Retina (tissue), 1 donor: ENCODE results near the gene SH2D5.
"Not testable (repeated sequence)": the region's sequence is repeated elsewhere in the genome, so short reads cannot be mapped to it uniquely, and the experiment has no call there.

ENCODE experiments used
- DNase-seq: peaks from one replicate; pipeline ENCODE4 v3.0.0-alpha.2; 2016

SH2D5 gene

DNA sequence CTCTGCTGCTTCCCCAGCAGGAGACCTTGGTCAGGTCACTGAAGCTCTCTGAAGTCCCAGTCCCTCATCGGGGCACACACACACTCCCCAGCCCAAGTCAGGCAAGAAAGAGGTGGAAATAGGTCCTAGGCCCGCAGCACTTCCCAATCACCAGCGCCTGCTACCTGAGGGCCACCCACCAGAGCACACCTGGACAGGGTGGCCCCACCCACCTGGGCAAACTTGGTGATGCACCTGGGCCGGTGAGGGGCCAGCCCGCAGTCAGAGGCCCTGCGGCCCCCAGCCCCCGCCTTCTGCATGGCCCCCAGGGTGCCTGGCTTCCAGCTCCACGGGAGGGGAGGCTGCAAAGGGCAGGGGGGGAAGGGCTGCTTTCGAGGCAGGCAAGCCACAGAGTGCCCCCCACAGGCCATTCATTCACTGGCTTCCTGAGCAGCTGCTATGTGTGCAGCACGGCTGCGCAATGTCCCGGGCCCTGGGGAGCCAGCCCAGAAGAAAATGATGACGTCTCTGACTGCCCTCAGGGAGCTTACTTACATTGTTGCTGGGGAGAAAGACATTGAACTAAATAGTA, 4.7 kb downstream of the SH2D5 start:
- DNase-seq = no peak

DNA sequence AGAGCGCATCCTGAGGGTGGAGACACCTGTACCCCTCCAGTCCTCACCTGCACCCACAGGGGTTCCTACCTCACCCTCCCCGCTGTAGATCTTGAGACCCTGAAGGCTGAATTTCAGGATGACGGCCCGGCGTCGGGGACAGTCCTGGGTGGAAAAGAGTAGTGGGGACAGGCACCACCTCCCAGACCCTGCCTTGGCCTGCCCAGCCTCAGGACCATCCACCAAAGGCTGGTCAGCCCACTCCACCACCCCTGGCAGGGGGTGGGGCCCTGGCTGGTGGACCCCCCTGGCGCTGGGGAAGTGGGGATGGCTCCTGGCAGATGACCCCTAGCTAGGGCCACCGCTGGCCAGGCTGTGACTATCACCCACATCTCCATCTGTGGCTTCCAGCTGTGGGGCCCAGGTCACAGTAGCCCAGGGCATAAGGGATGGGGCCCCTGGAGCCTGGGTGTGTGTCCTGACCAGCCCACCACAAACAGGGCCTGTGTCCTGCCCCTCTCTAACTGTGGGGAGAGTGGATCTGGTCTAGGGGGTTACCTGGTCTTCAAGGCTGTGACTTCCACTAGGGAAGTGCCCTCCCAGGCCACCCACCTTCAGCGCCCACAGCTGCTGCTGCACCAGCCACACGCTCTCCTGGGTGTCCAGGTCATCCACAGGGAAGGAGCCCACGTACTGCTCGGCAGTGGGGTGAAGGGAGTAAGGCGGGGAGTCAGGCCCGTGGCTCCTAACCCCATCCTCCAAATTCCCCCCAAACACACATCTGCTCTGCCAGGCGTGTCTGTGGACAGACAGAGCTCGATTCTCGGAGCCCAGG, 5.4 kb downstream of the SH2D5 start:
- no peak for DNase-seq

DNA sequence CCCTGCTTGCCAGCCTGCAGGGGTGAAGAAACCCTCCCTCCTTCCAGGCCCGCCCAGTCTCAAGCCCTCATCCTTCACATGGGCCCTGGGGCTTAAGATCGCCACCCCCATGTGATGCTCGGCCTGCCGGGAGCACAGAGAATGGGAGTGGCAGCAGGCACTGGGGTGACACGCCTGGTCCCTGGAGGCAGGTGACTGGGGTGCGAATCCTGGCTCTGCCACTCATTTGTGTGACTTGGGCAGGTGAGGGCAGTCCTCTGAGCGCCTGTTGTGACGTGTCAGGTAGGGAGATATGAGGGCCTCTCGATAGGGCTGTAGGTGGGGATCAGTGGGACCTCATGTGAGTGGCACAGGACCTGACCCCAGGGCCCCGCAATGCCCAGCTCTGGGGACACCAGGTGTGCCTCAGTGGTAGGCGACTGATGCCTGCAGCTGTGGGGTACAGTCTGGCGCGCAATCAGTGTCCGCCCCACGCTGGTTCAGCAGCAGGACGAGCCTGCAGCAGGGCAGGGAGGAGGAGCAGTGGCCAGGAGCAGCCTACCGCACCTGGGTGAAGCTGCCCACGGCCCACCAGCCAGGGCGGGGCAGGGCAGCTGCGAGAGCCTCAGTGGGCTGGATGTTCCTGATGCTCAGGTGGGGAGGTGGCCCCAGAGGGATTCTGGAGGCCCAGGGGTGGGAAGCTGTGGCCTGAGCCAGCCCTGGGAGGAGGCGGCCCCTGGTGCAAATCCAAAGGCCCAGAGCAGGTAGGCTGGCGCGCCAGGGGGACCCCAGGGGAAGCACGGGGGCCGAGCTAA, 6.2 kb downstream of the SH2D5 start:
- no peak for DNase-seq

DNA sequence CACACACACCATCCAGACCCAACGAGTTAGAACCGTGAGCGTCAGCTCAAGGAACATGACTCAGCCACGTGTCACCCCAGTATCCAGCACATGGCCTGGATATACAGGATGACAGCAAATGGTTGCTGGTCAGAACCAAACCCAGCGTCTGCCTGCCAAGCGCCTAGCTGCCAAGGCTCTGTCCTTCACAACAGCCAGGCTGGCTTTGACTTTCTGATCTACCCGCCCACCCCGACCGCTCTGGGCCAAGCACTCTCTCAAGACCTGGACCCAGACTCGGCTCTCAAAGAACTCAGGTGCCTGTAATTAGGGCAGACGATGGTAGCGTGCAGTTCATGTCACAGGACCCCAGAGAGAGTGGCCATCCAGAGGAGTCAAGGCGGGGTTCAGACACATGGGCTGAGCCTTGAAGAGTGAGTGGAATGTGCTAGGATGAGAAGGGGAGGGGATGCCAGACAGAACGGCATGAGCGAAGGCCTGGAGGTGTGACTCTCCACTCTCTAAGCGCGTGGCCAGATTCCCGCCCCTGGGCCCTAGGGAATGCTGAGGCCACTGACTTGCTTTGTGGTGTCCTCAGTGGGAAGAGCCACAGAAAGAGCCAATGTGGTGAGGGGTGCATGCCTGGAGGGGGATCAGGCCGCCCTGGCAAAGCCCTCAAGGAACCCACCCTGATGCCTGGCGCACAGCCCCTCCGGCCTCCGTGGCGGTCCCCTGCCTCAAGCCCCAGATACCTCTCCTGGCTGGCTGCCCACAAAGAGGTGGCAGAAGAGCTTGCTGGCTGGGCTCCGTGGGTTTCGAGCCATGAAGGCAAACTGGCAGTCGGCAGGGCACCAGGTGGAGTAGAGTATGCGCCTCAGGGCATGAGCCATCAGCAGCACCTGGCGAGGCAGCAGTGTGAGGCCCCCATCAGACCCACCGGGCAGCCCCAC, 7.0 kb downstream of the SH2D5 start:
- no peak for DNase-seq

DNA sequence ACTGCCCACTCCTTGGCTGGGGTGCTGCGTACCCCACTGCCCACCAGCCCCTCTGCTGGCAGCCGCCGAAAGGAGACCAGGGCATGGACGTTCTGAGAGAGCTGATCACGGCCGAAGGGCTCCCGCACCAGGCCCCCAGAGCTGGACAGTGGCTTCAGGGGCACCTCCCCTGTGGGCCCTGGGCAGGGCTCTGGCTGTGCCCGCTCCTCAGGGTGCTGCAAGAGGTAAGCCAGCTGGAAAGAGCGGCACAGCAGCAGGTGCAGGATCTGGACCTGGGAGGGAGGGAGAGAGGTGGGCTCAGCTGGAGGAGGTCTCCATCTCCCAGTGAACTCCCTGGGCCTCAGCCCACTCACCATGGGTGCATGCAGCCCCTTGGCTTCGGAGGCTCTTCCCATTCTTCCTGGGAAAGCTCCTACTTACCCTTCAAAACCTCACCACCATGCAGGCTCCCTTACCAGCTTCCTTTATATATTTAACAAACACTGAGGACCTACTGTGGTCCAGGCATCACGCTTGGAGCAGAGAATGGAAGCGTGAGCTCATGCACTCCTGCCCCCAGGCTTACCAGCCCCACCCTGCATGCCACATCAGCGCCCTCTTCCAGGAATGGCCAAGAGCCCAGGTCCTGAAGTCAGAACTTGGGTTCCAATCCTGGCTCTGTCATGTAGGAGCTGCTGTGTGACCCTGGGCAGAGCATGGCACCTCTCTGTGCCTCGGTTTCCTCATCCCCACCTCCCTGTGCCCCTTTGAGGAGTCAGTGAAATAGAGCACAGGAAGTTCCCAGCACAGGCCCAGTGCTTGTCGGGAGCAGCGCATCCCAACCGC, 7.9 kb downstream of the SH2D5 start:
- no peak for DNase-seq

DNA sequence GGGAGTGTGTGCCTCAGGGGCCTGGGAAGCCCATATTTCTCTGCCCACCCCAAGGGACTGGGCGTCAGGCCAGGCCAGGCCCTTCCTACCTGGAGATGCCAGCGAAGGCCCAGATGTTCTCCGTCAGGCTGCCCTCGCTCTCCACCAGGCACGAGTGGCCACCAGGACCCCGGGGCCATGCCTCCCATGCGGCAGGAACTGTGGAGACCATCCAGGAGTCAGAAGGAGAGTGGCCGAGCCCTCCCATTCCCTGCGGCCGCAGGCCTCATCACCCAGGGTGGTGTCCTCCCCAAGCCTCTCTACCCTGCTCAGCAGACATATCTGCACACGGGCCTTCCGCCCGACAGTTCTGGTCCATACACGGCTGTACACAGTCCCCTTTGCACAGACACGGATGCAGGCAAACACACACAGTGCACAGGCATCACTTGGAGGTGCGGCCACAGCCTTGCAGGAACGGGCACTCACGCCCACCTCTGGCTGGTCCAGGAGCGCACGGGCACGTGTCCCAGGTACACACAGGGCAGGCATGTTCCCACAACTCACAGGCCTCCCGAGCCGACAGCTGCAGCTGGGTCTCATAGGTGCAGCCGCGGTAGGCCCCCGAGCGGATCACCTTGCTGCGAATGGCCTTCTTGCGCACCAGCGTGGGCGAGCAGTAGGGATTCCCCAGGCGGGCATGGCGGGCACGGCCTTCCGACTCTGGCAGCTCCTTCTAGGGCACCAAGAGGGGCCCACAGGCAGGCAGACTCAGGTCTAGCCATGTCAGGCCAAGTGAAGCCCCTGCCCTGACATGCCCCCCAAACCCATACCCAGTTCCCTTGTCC, 8.8 kb downstream of the SH2D5 start:
- no peak for DNase-seq

DNA sequence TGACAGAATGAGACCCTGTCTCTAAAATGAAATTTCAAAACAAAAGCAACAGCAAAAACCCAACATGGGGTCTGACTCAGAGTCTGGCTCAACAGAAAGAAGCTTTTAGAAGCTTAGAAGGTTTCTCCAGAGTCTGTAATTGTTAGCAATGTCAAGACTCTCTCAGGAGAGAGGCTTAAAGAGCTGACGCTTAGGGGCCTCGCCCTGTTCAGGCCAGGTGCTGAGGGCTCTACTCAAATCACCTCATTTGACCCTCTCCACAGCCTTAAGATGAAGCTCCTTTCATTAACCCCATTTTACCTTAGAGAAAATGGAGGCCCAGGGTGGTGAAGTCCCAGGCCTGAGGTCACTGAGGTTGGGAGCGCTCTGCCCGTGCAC, 9.4 kb downstream of the SH2D5 start:
- DNase-seq = no peak

DNA sequence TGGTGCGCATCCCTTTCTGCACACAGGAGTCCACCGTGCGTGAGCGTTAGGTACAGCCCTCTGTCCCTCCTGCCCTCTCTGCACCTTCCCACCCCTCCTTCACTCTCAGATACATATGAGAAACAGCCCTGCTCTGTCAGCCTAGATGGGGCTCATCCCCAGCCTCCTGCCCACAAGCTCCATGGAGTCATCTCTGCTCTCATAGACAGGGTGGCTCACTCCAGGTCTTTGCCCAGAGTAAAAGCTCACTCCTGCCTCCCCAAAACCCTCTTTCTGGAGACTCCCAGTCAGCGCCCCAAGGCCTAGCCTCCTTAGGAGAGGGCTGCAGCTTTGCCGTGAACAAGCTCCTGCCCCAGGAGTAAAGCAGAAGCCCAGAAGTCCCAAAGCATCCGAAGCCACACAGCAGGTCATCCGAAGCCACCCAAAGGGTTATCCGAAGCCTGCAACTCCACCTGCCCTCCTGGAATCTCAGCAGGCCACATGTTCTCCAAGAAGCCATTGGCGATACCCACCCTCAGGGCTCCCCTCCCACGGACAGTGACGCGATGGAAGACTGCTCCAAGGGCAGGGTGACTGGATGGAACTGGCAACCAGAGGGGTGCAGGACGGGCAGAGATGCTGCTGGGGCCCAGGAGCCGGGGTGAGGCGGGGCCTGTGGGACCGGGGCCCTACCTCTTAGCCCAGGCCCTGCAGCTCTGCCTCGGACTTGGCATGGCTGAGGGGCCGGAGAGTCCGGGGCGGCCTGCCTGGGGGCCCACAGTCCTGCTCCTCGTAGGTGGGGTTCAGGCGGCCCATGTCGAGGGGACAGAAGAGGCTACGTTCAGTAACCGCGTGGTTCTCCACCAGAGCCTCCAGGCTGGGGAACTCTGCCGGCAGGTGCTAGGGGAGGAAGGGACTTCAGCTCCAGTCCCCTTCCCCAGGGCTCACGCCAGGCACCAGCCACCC, 11.1 kb downstream of the SH2D5 start:
- DNase-seq = no peak

DNA sequence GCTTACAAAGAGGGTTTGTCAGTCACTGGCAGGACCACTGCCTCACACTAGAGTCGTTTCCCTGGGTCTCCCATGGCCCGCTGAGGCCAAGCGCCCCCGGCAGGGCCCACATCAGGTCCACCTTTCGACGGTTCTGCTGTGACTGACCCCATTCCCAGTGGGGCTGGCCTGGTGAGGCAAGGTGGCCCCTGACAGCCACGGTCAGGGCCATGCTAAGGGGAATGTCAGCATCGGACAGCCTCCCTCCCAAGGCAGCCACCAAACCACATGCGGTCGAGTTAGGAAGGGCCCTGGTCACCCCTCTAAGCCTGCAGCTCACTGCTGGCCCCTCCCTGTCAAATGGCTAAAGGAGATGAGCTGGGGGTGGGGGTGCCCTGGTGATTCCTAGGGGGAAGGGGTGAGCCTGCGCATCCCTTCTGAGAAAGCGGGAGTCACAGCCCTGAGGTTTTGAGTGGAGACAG, 11.8 kb downstream of the SH2D5 start:
- no peak for DNase-seq

DNA sequence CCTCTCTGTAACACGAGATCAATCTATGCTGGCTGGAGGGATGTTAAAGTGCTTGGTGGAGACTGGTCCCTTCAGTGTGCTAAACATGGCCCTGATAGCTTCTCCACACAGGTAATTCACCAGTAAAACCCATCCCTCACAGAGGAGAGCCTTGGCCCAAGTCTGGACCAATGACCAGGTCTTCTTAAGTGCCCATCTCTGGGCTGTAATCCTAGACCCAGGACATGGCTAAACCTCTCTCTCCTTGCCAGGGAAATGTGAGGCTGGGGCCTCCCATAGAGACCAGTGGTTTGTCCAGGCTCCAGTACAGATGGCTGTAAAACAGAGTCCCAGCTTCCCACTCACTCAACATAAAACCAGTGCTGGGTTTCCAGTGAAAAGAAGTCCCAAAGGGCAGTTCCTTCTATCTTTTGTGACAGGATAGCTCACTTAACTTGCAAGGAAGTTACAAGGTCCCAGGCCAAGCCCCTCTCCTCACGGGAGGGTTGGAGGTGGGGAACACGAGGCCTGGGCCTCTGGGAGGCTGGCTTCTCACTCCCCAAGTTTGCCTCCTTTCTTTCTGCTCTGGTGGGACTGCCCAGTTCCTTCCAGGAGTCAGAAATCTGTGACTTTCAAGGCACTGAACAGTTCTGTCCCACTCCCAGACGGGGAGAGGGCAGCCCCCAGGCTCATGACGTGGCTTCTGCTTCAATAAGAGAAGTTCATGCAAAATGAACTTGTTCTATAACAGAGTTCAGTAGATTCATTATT, 12.5 kb downstream of the SH2D5 start:
- no peak for DNase-seq

DNA sequence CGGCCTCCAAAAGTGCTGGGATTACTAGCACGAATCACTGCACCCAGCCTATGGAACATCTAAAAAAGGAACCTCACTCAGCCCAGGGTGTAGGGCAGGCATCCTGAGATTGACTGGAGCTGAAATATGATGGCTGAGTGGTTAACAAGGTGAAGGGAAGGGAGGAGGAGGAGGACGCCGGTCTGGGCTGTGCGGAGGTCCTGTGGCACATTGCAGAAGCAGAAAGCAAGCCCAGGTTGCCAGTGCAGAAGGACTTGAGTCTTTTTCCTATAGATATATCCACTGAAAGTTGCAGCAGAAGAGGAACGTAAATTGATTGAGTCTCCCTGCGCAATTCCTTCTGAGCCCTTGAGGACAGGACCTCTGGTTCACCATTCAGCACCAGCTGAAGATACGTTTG, 13.2 kb downstream of the SH2D5 start:
- DNase-seq = no peak

DNA sequence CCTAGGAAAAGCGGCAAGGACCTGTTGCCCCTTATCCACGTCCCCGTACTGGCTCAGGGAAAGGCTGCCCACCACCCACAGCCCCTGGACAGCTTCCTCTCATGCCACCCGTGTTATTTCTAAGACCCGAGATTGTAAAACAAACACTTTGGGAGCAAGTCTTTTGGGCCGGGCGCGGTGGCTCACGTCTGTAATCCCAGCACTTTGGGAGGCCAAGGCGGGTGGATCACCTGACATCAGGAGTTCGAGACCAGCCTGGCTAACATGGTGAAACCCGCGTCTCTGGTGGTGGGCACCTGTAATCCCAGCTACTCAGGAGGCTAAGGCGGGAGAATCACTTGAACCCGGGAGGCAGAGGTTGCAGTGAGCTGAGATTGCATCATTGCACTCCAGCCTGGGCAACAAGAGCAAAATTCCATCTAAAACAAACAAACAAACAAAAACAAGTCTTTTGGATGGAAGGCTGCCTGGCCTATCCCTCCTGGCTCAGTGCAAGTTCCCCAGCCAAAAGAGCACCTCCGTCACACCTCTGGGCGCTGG, 14.1 kb downstream of the SH2D5 start:
- not testable (repeated sequence) for DNase-seq

DNA sequence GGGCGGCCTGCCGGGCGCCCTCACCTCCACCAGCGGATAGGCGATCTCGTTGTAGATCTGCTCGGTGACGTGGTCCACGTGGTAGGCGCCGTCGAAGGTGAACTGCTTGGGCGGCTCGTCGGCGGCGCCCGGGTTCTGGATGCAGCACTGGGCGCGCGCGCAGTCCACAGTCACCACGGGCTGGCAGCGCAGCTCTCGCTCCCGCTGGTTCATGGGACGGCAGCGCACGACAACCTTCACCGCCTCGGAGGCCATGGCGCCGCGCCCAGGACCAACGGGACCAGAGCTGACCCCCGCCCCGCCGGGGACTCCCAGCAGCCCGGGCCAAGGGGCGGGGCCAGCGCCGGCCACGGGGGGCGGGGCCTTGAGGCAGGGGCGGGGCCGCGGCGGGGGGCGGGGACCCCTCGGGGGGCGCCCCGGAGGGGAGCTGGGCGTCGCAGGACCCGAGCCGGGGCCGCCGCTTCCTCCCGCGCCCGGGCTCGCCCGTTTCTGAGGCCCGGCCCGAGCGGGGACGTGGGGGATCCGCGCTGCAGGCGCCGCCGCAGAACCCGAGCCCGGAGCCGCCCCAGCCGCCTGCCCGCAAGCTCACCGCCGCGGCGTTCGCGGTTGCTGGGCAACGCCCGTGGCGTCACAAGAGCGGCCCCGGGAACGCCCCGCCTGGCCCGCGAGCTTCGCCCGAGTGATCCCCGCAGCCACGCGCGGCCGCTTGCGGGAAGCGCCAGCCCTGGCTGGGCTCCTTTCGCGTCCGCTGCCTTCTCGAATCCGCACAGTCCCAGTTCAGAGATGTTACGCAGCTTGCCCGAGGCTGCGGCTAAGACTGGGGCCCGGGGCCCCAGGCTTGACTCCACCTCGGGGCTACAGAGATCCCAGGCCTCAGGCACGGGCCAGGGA, 14.8 kb downstream of the SH2D5 start, which contains the start of gene KIF17:
Gene KIF17 (minus strand): TSS at position 556 of the 891 bp plus-strand sequence. CDS start 301 bp downstream, at position 255.
- peak; percentile 85 for DNase-seq

DNA sequence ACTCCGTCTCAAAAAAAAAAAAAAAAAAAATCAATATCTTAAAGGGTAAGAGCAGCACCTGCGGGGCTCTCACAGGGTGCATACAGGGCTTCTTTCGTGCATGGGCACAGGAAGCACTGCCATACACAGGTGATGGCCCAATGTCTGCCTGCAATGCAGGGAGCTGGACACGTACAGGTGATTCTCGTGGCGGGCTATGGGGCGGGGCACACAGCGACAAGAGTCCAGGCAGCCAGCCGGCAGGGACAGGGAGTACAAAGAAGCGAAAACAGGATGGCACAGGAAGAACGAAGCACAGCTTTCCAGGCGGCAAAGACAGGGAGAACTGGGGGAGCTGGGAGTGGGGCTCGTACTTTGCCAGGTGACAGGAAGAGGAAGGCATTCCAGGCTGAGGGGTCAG, 16.3 kb downstream of the SH2D5 start:
- no peak for DNase-seq

DNA sequence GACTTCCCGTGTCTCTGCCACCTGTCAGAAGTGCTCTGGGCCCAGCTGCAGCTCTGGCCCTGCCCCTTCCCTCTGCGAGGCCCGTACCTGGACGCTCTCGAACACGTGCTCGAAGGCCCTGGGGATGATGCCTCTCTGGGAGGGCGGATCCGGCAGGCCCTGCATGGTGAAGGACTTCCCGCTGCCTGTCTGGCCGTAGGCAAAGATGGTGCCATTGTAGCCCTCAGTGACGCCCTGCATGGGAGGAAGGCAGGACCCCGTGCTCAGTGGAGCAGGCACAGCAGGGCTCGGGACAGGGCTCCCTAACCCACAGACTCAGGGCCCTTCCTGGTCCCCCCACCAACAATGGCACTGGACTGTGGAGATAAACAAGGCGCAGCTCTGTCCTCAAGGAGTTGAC, 17.1 kb downstream of the SH2D5 start:
- no peak for DNase-seq

DNA sequence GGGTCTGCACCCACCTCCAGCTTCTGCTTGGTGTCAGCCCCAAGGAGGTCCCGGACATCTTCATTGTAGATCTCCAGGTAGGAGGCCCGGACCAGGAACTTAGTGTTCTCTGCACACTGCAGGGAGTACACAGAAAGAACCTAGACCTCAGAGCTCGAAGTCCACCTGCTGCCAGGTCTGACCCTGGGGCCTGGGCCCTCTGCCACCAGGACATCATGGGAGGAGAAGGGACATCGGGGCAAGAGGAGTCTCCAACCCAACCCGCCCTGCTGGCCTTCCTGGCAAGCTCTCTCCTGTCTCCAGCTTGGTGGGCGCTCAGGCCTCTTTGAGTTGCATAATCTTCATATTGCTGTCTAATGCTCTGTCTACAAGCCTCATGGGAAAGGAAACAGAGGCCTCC, 19.1 kb downstream of the SH2D5 start:
- no peak for DNase-seq

DNA sequence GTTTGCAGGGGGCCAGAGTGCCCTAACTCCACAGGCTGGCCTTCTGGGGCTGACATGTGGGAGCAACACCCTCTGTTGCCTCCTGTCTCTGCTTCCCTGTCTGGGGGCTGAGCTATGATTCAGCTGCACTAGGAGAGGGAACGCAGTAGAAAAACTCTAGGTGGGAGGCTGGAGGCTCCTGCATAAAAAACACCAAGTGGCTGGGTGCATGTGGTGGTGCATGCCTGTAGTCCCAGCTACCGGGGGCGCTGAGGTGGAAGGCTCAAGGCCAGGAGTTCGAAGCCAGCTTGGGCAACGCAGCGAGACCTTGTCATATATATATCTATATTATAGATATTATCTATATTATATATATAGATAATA, 20.3 kb downstream of the SH2D5 start:
- DNase-seq = no peak
